IPS-15b (cell line): ENCODE results near the gene NEUROD4.

ENCODE experiments used
- H3K27me3 ChIP-seq: one replicate; pipeline ENCODE4 v1.6.1; 2013; ENCODE audit warnings: low read length; ENCODE audit not compliant: control insufficient read depth, insufficient read depth
- H3K36me3 ChIP-seq: one replicate; pipeline ENCODE4 v1.6.1; 2013; ENCODE audit warnings: low read length; ENCODE audit not compliant: control insufficient read depth, insufficient read depth
- H3K4me1 ChIP-seq: one replicate; pipeline ENCODE4 v1.6.1; 2013; ENCODE audit warnings: mild to moderate bottlenecking, low read length; ENCODE audit not compliant: control insufficient read depth, insufficient read depth
- H3K4me3 ChIP-seq: one replicate; pipeline ENCODE4 v1.5.1; 2013; ENCODE audit warnings: low read depth, low read length
- H3K9ac ChIP-seq: one replicate; pipeline ENCODE4 v1.6.1; 2013; ENCODE audit warnings: low read depth, mild to moderate bottlenecking, low read length
- H3K9me3 ChIP-seq: one replicate; pipeline ENCODE4 v1.6.1; 2013; ENCODE audit warnings: mild to moderate bottlenecking, low read length; ENCODE audit not compliant: control insufficient read depth, insufficient read depth

NEUROD4 gene

DNA sequence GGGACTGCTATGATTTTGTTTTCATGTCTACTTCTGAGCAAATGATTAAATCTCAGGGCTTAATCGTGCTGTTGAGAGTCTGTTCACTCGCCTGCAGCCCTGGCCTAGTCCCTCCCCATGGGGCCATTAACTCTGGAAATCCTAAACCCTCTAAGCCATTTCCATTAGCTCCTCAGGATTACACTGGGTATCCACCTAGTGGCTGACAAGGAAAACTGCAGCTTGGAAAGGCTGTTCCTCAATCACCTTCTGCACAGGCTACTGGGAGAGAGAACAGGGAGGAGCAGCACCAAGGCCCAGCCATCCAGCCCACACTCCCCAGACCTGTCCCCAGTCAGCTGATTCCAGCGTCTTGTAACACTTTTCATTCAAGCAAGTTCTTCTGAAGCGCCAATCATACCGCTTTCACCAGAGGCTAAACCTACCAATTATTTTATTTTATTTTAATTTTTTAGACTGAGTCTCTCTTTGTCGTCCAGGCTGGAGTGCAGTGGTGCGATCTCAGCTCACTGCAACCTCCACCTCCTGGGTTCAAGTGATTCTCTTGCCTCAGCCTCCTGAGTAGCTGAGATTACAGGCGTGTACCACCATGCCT is 48.7 kb downstream of the NEUROD4 start:
- Histone ChIP-seq H3K9ac (no peak overlapping the region), H3K36me3 (no peaks in the 10 kb centered on the region), H3K4me1 (peaks cover 7% of the 10 kb centered on the region), H3K9me3 (no peaks in the 10 kb centered on the region), H3K4me3 (no peak overlapping the region), H3K27me3 (no peaks in the 10 kb centered on the region)

DNA sequence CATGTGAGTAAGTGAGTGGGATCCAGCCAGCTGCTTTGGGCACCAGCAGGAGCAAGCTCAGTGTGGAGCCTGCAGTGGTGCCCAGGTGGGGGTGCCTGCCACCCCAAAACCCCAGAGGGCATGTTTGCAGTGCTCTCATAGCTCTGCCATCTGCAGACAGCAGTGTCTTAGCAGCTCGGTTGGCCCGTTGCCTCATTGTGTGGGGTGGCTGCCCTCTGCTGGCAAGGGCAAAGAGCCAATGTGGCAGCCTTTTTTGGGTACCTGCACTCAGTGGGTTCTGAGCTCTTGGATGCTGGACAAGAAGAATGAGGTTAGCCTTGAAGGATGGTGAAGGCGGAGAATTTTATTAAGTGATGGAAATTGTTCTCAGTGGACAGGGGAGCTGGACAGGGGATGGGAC is 52.3 kb downstream of the NEUROD4 start:
- no peak overlapping the region for H3K4me3 ChIP-seq
- peaks cover 7% of the 10 kb centered on the region for H3K4me1 ChIP-seq
- no peak overlapping the region for H3K9ac ChIP-seq
- H3K9me3 ChIP-seq, result no peaks in the 10 kb centered on the region
- H3K36me3 ChIP-seq, result no peaks in the 10 kb centered on the region
- H3K27me3 ChIP-seq, result no peaks in the 10 kb centered on the region

DNA sequence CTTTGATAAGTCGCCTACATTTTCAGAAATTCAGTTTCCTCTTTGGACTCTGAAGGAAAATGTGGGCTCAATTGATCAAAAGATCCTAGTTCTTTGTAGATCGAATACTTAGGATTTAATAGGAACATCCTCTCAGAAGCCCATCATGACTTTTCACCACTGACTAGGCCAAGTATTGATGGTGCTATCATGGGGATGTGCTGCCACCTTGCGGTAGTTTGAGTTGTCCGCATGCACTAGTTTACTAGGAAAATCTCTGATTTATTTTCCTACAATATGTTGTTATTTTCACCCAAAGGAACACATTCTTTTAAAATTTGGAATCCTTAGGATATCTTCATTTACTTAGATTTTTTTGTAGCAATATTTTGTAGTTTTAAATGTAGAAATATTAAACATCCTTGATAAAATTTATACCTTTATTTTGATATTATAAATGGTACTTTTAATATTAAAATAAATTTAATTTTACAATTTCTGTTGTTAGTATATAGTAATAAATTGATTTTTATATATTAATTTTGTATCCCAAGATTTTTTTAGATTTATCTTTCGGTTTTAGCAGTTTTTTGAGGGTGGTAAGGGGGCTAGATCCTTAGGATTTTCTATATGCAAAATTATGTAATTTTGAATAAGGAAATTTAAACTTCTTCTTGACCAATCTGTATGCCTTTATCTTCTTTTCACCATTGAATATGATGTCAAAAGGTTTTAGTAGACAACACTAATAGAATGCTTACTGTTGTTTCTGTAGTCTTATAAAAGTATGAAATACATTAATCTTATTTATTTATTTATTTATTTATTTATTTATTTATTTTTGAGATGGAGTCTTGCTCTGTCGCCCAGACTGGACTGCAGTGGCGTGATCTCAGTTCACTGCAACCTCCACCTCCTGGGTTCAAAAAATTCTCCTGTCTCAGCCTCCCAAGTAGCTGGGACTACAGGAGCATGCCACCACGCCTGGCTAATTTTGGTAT is 53.6 kb downstream of the NEUROD4 start:
- Histone ChIP-seq H3K4me1 (no peaks in the 10 kb centered on the region), H3K9me3 (no peaks in the 10 kb centered on the region), H3K9ac (no peak overlapping the region), H3K27me3 (no peaks in the 10 kb centered on the region), H3K36me3 (no peaks in the 10 kb centered on the region), H3K4me3 (no peak overlapping the region)

DNA sequence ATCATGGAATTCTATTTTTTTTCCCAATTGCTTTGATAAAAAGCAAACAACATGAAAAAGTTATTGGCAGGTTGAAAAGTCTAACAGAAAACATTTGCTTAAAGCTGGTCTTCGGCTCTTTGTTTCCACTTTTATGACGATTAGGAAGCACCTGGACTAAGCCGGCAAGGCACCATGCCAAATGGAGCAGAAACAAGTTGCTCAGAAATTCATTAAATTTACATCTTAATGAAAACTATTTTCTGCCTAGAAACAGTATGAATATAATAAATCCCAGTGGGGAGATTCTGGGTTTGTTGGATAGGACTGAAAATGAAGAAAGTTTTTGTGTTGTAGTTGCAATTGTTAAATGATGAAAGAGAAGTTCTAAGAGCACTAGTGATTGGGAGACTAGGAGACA is 55.0 kb downstream of the NEUROD4 start:
- Histone ChIP-seq H3K9ac (no peak overlapping the region), H3K36me3 (no peaks in the 10 kb centered on the region), H3K27me3 (no peaks in the 10 kb centered on the region), H3K4me1 (no peaks in the 10 kb centered on the region), H3K4me3 (no peak overlapping the region), H3K9me3 (no peaks in the 10 kb centered on the region)
